Measurements from ENCODE around the gene AIRE.

GRCh38 chr21:44344541-44345183, 59.0 kb downstream of the AIRE start:
- TF ChIP-seq CTCF (IDR thresholded peaks at IDR 0.05) (no peak), POLR2A (IDR thresholded peaks at IDR 0.05) (no peak)

Data from uterus (tissue), 2 donors.